GM19025 (cell line): ENCODE measurements around the gene ABR.

Experiments used
- ATAC-seq: cut with Tn5 transposase; IDR thresholded peaks from one replicate; pipeline ENCODE4 v1.9.1; 2021; ENCODE audit warnings: mild to moderate bottlenecking, low read depth, moderate library complexity; ENCODE audit not compliant: unreplicated experiment

The ABR gene

DNA sequence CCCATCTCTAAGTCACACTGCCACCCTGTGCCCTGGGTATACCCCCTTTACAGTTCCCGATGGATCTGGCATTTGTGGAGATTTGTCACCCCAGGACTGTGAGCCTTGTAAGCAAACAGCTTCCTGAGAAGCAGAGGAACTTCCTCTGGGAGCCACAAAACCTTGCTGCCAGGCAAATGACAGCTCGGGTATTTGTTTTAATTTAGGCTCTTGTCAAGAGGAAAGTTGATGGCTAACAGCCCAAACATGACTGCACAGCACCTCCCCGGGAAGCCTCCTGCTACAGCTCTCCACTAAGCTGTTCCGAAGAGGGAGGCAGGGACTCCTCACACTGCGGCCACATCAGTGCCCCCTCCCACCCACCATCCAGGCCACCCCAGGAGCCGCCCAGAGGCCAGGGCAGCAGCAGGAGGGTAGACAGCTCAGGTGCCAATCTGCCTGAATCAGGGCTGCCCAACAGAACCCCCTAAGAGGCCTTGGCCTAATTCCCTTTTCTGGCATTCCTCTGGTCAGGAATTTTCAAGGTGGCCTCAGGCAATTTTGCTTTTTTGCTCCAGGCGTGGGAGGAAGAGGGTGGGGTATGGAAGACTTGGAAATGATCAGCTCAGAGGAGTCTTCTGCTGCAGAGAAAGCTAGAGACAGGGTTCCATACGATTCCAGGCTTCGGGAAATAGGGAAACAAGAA is 2.6 kb downstream of the ABR start:
- ATAC-seq = no peak

DNA sequence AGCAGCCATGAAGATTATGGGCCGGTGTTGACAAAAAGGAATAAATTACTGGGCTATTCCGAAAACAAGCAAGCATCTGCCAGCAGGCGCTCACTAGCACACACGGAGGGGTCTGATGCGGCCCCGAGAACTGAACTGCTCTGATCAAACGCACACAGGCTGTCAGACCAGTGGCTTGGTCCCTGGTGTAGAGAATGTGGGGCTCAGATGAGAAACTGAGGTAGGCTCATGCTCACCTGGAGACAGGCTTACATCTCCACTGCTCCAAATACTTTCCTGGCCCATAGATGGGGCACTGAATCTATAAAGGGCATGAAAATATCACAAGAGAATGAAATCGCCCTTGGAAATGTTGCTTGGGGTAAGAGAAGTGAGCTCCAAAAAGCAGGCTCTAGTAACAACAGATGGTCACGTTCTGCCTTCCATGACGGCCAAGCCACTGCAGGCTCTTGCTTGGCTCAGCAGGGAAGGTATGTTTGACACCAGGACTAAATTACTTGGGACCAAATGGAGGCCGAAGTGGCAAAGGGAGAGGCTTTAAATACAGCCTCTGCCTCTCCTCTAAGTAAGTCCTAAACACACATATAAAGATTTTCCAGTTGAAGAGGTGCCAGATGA is 5.4 kb downstream of the ABR start:
- no peak for ATAC-seq

DNA sequence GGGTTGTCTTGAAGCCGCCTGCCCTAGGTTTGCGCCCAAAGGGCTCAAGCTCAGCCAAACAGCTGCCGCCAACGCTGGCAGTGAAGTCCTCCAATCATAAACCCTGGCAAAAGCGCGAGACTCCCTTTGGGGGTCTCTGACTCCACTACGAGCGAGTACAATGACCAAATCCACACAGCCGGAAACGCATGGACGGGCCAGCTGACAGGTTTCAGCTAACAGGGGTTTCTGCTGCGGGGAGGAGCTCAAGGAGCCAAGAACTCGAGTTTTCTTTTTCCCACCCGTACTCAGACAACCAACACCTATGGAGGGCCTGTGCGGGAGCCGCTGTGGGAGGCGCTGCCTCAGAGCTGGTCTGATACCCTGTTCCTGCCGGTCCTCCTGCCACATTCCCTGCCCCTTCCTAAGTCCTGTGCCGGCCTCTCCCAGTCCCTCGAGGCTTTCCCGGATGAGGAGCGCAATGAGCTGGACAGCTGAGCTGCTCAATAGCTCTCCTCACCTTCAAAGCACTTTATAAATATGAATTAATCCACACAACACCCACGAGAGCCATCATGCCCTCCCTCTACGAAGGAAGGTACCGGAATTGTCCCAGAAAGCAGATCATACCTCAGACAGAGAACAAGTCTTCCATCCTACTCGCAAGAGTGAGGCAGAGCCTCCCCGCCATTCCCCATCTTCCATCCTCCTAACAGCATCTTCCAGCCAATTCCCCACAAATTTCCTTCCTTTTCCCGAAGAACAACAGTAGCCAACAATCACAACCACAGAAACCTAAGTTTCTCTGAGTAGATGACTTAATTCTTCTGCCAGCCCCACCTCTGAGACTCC is 6.1 kb downstream of the ABR start:
- no peak for ATAC-seq

DNA sequence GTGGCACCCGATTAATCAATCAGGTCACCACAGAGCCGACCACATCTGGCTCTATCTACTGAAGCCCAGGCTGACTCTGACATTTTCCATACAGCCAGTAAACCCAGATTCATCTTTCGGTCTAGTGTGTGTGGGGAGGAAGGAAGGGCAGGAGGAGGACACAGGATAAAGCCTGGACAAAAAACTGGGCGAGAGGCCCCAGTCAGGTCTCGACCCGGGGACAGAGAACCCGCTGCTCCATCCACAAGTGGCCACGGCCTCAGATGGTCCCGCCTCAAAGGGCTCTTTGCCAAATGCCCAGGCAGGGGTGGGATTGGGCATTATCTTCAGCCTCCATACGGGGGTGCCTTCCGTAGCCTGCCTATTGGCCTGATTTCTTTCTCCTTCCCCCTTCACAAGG is 7.8 kb downstream of the ABR start:
- ATAC-seq = no peak

DNA sequence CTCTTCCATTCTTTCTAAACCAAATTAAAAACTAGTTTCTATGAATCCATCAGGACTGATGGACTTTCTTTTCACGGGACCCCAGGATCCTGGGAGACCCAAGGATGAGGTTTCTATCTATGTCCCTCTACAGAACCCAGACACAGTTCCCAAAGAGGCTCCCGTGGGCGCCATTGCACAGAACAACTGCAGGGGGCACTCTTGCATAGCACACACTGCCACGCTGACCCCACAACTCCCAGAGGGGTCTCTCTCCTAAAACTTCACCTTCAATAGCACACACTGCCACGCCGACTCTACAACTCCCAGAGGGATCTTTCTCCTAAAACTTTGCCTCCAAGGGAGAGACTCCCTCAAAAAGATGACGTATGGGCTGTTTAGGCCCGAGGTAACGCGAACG is 9.0 kb downstream of the ABR start:
- ATAC-seq = no peak

DNA sequence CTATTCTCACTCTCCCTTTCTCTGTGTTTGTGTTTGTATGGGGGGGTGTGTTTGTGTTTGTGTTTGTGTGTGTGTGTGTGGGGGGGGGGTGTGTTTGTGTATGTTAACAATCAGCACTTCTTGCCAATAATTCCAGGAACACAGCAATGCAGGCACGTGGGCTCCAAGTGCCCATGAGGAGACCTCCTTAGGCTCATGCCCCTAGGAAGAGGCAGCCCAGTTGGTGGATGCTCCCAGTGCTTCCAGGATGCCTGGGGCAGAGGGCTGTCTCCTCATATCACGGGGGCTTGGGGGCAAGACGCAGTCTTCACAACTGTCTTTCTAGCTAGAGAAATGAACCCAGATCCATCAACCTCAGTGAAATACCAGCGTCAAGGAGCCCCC is 9.9 kb downstream of the ABR start:
- ATAC-seq = no peak

DNA sequence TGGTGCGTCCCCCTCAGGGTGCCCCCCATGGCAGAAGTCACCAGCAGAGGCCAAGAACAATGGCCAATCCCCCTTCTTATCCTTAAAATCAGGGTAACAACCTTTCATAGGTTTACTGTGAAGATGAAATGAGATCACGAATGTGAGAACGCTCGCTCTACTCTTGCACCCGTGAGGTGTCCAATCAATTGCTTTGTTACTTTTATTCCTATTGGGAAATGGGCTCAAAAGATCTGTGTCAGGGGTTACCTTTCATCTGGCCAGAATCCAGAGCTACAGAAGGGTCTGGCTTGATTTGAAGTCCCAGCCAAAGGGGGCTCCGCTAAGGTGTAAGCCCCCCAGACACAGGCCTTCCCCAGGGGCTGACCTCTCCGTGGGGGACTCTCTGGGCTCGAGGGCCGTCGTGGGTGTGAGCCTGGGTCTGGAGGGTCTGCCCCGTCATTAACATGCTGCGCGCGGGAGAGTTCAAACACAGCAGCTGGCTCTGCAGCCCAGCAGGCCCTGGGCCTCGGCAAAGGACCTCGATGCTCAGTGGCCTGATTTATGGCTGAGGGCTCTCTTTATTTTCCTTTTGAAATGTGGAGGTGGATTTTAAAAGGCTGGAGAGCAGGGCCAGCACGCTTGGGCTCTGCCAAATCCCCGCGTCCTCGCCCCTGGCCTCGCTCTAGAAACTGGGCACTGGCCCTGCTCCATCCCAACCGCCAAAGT is 10.4 kb downstream of the ABR start:
- ATAC-seq = no peak

DNA sequence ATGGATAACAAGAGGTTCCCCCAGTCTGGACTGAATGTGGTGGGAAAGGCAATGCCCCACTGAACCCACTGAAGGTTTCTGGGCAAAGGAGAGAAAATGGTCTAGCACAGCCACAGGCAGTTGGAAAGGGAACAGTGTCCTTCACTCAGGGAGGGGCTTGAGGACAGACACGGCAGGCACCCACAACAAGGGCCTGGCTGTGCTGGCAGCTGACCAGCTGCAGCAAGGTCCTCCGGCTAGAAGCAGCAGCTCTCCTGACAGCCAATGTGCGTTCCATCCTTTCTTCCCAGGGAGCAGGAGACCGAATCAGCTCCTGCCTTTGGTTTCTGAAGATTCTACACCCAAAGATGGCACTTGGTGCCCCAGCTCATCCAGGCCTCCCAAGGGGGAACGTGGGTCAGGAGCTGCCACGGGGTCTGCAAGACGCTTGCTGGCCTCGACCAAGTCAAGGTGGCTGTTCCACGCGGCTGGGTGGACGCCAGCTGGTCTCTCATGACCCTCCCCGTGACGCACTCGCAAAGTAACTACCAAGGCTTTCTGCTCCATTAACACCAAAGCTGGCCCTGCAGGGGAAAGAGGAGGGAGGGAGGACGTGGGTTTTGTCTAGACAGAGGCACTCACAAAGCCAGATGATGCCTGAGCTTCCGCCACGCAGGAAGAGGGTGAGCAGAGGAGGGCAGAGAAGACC is 11.1 kb downstream of the ABR start:
- ATAC-seq = no peak

DNA sequence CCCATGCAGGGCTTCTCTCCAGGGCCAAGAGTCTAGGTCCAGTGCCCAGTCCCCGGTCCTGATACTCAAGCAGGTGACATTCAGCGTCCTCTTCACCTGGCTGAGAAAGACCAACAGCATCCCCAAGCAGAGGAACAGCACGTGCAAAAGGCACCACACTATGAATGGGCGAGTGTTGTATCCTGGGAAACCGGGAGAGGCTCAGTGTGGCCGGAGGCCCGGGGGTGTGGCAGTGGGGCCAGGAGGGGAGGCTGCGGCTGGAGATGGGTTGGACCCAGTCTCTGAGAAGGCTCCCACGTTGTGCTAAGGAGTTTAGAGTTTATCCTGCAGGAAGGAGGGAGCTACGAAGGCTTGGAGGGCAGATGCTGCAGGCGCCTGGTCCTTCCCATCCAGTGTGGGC is 13.5 kb downstream of the ABR start:
- no peak for ATAC-seq

DNA sequence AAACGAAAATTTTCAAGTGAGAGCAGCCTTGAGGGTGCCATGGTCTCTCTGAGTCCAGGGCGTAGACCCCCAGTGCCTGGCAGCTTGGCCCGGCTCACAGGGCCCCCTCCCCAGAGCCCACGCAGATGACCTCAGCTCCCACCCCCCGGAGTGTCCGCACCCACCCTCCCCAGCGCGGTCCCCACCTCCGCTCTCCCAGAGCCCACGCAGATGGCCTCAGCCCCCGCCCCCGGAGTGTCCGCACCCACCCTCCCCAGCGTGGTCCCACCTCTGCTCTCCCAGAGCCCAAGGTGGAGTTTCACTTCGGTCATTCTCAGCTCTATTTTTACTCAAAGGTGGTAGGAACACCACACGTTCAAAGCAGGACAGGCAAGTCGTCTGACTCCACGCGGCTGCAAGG is 13.9 kb downstream of the ABR start:
- no peak for ATAC-seq

DNA sequence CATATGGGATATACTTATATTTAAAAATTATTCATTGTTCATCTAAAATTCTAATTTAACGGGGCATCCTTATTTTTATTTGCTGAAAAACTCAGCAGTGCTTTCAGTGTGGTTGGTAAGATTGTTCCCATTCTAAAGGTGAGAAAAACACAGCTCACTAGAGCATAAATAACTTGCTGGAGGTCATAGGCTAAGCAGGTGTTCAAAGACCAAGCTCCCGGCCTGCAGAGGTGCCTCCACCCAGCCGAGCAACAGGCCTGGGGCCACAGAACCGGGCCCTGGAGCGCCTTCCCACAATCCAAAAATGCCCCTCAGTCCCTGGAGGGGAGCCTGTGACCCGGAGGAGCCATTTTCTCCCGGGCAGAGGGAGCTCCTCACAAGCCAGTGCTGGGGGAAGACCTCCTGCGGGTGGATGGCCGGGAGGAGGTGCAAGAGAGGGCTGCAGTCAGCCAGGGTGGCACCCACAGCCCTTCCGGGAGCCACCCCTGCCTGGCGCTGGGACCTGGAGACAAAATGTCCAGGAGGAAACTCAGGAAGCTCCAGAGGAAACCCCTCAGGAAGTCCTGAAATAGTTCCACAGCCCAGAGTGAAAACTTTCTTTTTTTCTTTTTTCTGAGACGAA is 14.7 kb downstream of the ABR start:
- no peak for ATAC-seq

DNA sequence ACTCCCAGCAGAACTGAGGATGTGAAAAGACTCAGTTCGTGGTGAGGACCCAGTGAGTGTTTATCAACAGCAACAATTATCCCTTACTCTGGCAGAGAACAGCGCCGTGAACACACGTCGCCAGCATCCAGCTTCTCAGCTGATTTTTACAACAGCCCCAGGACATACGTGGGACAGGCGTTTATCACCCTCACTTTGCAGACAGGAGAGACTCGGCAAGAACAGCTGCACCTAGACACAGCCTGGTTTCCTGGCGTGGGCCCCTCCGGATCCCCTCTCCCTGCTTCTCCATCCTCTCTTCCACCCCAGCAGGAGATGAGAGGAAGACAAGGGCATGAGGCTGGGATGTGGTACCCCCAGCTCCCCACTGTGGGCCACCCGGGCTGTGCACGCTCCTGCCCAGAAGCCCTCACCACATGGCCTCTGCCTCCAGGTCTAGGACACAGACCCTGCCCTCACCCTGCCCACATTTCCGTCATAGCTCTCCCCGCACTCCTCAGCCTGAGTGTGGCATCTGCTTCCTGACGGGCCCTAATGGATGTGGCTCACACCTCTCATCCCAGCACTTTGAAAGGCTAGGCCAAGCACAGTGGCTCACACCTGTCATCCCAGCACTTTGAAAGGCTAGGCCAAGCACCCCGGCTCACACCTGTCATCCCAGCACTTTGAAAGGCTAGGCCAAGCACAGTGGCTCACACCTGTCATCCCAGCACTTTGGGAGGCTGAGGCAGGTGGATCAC is 17.5 kb downstream of the ABR start:
- no peak for ATAC-seq

DNA sequence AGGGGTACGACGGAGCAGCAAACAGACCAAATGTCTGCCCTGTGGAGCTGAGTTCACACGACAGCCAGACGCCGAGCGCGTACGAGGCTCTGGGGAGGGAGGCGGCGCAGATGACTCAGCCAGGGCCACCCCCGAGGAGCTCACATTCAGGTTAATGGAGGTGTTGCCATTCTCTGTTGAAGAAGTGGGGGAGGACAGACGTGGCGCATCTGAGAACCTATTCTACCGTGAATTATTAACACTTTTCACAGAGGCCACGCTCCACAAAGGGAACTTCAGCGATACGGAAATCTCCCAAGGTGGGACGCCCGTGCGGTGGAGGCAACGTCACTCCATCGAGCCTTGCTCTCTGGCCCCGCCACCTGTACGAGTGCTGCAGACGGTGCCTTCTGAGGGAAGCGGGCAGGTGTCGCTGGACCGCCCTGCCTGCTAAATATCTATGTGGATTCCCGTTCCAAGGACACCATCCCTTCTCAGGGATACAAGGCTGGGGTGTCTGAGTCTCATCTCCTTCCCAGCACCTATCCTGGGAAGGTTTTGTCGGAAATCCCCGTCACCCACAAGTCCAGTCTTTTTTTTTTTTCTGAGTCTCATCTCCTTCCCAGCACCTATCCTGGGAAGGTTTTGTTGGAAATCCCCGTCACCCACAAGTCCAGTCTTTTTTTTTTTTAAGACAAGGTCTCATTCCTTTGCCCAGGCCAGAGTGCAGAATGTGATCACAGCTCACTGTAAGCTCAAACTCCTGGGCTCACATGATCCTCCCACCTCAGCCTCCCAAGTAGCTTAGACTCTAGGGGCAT is 19.0 kb downstream of the ABR start:
- ATAC-seq = no peak

DNA sequence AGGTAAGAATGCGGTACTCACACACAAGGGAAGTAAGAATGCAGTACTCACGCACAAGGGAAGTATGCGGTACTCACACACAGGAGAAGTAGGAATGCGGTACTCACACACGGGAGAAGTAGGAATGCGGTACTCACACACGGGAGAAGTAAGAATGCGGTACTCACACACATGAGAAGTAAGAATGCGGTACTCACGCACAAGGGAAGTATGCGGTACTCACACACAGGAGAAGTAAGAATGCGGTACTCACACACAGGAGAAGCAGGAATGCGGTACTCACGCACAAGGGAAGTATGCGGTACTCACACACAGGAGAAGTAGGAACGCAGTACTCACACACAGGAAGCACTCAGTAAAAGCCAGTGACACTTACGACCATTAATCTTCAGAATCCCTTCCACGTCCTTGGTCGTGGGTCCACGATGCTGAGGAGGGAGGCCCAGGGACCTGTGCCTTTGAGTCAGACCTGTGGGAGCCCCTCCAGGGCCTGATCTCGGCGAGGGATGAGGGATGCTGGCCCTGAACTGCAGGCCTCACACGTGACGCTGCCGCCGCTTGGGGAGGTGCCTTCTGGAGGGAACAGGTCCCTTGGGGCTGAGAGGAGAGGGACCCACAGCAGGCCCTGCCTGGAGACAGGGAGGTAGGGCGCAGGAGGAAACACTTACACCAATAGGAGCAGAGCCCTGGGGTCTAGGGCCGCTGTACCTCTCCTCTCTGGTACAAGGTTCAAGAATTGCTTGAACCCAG is 20.2 kb downstream of the ABR start:
- ATAC-seq = no peak

DNA sequence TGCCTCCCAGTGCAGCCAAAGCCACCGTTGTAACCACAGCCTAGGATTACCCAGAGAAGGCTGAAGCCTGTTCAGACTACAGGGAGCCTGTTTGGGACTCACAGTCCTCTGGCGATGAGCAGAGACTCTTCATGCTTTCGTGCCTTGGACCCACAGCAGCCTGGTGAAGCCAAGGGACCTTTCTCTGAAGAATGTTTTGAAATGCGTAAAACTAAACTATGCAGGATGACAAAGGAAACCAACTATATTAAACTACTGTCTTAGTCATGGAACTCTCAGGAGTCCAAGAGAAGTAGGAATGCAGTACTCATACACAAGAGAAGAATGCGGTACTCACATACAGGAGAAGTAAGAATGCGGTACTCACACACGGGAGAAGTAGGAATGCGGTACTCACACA is 20.9 kb downstream of the ABR start:
- ATAC-seq = no peak

DNA sequence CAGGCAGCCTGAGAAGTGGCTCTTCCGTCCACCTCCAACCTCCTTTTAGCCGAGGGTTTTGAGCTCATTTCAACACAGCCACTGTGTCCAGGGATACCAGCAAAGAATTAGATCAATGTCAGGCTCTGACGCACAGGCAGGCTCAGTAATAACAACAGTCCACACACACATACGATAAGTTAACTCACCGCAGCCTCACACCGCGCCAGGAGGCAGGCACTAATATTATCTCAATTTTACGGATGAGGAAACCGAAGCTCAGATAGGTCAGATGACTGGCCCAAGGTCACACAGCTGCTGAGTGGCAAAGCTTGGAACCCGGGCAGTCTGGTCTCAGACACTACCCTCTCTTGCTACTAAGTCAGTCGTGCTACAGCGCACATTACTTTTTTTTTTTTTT is 22.9 kb downstream of the ABR start:
- ATAC-seq = no peak

DNA sequence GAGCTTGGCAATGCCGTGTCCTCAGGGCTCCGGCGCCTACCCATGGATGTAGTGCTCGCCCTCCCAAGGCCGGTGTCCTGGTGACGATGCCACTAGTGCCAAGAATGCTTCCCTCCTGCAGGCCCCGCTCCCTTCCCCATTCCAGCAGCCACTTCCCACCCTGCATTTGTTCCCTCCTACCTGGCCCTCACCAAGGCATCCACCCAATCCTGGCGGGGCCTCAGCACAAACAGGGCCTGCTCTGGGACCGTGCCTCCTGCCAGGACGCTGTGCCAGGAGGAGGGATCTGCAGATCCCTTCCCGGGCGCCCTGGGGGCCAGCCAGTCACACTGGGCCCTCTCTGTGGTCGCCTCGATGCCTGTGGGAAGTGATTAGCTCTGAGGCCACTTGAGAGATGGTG is 25.1 kb downstream of the ABR start:
- ATAC-seq = no peak
